Fibroblast of lung (primary cell): ENCODE measurements around the gene OCIAD1.
"Not testable (repeated sequence)": the region's sequence is repeated elsewhere in the genome, so short reads cannot be mapped to it uniquely, and the experiment has no call there.

Experiments
- EZH2 ChIP-seq: IDR thresholded peaks from 2 replicates; pipeline ENCODE4 v1.5.1; 2012; ENCODE audit warnings: low read length, control low read depth, mild to moderate bottlenecking; ENCODE audit errors: missing control alignments
- TF ChIP-seq, protein P1 (sequence below), 2 donors: IDR thresholded peaks in 1 of 2; conservative IDR thresholded peaks in 1 of 2; 1 replicate in 1 of 2; 2 replicates in 1 of 2; pipeline ENCODE4 v1.5.1; 2011 to 2012; ENCODE audit warnings: low read length in 2 of 2, control low read depth in 1 of 2, inconsistent platforms in 1 of 2, low read depth in 1 of 2, mild to moderate bottlenecking in 1 of 2

GRCh38 chr4:48889750-48890149 is 58.9 kb downstream of the OCIAD1 start:
- TF ChIP-seq, protein P1, sequence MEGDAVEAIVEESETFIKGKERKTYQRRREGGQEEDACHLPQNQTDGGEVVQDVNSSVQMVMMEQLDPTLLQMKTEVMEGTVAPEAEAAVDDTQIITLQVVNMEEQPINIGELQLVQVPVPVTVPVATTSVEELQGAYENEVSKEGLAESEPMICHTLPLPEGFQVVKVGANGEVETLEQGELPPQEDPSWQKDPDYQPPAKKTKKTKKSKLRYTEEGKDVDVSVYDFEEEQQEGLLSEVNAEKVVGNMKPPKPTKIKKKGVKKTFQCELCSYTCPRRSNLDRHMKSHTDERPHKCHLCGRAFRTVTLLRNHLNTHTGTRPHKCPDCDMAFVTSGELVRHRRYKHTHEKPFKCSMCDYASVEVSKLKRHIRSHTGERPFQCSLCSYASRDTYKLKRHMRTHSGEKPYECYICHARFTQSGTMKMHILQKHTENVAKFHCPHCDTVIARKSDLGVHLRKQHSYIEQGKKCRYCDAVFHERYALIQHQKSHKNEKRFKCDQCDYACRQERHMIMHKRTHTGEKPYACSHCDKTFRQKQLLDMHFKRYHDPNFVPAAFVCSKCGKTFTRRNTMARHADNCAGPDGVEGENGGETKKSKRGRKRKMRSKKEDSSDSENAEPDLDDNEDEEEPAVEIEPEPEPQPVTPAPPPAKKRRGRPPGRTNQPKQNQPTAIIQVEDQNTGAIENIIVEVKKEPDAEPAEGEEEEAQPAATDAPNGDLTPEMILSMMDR (conservative IDR thresholded peaks at IDR 0.05 in 1 of 2, IDR thresholded peaks at IDR 0.05 in 1 of 2; ENCODE audit: low read depth in 1 of 2, low read length in 2 of 2) = not testable (repeated sequence)
- not testable (repeated sequence) for TF ChIP-seq EZH2
